CD4-positive, alpha-beta T cell treated with Interleukin-6 at 100 ng/mL for 8 hours (primary cell): ENCODE results near the gene OR52B4.
"Not testable (repeated sequence)": the region's sequence is repeated elsewhere in the genome, so short reads cannot be mapped to it uniquely, and the experiment has no call there.

ENCODE experiments used
- DNase-seq: peaks from one replicate; pipeline ENCODE4 v3.0.0-alpha.2; 2020; ENCODE audit warnings: mixed read lengths, low spot score

OR52B4 gene

DNA sequence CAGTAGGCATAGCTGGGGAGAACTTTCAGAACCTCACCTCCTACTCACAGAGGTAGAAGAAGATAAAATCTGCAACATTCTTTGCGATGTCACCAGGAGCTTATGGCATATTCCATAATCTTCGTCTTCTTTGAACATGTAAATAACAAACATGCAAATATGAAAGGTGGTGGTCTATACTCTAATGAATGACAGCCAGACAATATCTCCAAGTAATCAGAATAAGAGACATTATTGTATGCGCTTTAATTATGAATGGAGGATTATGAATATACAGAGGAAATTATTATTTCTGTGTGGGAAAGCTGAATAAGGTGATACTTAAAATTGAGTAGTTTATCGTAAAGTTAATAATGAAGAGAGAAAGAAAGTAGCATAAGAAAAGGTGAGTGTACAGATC lies at the start of gene OR52B4:
TSS of gene OR52B4 (minus strand) at position 101 of the 400 bp plus-strand sequence. CDS start at position 10, 91 bp downstream.
- DNase-seq, result no peak

DNA sequence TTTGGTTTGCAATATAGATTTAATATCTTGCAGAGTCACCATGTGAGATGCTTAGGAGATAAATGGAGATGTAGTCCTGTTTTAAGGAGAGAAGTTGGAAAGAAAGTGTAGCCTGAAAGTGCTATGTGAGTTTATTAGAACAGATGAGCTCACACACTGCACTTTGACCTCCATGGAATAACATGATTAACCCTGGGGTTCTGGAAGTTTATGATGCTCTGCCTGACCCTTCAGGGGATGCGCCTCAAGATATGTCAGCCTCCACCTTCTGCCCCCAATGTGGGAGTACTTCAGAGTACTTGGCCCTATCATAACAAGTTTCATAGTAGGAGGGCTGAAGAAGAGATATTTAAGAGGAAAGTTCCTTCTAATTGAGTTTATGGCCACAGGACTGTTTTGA lies 48.6 kb upstream of the OR52B4 start:
- no peak for DNase-seq

DNA sequence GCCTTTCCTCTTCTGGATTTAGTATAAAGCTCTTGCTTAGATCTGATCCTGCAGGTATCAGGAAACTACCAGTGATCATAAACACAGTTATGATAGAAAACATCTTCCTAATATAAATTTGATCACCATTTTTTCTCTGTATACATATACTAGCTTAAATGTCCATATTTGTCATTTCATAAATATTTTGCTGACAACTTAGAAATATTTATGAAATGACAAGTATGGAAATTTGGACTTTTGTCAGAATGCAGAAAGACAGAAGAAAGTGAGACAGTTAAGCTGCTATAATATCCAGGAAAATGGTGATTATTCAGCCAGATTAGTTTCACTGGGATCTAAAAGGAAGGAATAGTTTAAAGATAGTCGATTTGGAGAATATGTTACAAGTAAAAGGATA lies 48.1 kb upstream of the OR52B4 start:
- DNase-seq, result no peak

GRCh38 chr11:4406206-4406605 lies 38.0 kb upstream of the OR52B4 start:
- DNase-seq, result not testable (repeated sequence)

DNA sequence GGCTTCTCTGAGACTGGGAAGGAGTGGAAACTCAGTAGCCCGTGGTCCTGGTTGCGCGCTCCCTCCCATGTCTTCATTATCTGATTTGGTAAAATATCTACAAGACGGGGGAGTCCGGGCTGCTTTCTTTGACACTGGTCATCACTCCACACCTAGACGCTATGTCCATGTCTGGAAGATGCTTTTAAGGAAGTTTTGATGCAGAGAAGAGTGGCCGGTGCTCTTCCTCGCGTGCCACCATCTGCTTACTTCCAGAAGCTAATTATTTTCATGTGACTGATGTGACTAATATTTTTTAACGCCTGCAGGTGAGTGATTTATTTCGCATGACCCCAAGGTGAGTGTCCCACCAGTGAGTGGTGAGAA lies 25.7 kb upstream of the OR52B4 start:
- DNase-seq, result no peak

- DNase-seq, result peak; percentile 86
Measured at GRCh38 chr11:4393209-4393857, 25.1 kb upstream of the OR52B4 start, which contains the start of gene TRIM21. Gene TRIM21, minus strand, starts transcription at chr11:4393702. Its CDS starts 3,293 bp downstream, at chr11:4390409.

DNA sequence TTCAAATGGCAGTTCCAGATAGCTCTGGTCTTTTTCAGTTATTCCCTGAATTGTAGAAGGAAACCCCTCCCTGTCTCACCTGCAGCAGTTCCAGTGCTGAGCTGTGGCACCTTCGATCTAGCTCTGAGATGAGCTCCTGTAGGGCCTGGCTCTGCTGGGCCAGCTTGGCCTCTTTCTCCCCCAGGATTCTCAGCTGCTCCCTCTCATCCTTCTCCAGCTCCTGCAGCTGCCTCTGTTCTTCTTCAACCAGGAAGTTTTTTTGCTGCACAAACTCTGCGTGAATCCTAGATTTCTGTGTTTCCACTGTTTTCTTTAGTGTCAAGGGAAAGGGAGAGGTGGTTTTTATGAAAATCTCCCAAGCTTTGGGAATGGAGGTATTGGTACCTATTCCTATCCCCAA lies 20.0 kb upstream of the OR52B4 start:
- no peak for DNase-seq

GRCh38 chr11:4385978-4386740 lies 18.0 kb upstream of the OR52B4 start:
- no peak for DNase-seq

- no peak for DNase-seq
Measured at GRCh38 chr11:4381901-4382300, 13.7 kb upstream of the OR52B4 start.

GRCh38 chr11:4375431-4376140 lies 7.4 kb upstream of the OR52B4 start:
- DNase-seq, result no peak

DNA sequence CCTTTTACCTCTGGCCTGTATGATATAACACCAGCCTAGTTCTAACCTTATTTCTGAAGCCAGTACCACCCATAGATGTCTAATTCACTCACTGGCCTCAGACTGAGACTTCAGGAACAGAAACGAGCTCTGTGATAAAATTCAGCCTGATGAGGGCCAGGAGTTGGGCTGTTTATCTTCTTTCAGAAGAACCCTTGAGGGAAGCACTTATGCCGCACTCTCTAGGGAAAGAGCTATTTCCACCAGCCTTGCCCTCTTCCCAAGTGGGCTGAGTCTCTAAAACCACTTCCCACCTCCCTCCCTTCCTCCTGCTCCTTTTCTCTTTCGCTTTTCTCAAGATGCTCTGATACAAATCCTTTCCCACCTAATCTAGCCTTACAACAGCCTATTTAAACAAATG lies 2.0 kb upstream of the OR52B4 start:
- no peak for DNase-seq

DNA sequence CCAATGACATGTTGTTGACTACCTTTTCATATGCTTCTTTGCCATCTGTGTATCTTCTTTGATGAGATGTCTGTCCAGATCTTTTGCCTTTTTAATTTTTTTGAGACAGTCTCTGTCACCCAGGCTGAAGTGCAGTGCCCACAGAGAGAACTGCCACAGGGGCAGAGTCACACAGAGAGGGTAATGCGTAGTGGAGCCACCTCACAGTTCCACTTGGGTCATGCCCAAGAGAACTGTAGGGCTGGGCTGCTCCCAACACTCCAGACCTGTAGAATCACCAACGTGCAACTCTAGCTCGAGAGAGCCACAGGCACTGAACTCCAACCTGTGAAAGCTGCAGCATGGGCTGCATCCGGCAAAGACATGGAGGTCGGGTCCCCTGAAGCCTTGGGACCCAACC lies 20.0 kb downstream of the OR52B4 start:
- DNase-seq, result not testable (repeated sequence)

DNA sequence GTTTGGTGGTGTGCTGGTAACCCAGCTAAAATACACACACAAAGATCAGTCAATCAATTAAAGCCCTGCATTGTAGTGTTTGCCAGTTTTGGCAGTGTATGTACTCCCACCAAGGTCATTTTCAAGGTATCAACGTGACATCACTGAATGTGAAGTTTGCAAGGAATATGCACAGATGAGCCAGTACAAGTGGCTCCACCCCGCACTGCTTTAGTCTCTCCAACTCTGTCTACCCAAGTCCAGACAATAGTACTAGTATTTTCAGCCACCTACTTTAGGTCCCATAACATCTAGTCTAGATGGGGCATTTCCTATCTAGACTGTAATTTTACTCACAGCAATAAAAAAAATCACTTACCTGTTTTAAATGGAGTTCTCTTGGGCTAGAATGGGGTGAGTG lies 22.8 kb downstream of the OR52B4 start:
- DNase-seq, result not testable (repeated sequence)

- not testable (repeated sequence) for DNase-seq
Measured at GRCh38 chr11:4334356-4334755, 33.8 kb downstream of the OR52B4 start.
